ENCODE results near the gene BRK1. TPM values are rescaled to one million over a fixed set of nuclear protein-coding genes. Genes with fewer than 3 reads are reported as not detected.
"Not testable (repeated sequence)": the region's sequence is repeated elsewhere in the genome, so short reads cannot be mapped to it uniquely, and the experiment has no call there.

Gene BRK1
- total and polyA plus RNA-seq, 2 donors = 82.3 to 252 TPM

DNA sequence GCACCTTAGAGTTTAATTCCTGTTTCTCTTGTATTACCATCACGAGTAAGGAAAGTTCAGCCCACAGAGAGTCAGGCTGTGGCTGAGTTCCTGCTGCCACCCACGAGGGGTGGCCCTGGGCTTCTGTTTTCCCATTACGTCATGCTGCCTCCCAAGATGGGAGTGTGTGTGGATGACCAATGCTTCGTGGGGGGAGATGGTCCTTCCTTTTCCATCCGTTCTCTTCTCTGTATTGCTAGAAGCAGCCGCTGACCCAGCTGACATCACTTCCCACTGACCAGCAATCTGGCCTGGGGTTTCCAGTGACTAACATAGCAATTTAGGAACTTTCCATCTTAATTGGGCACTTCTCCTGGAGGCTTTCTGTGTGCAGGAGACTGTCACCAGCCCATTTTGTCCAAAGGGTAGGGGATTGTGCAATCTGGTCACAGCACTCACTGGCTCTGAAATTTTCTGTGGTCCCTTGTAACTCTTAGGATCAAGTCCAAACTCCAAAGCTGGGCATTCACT lies 58.5 kb downstream of the BRK1 start:
- Histone ChIP-seq H3K4me1 (ENCODE audit: insufficient read depth) (no peaks in the 10 kb centered on the region), H3K36me3 (ENCODE audit: insufficient read depth) (no peaks in the 10 kb centered on the region), H3K4me3 (ENCODE audit: low read depth, low read length) (no peak overlapping the region), H3K27ac (ENCODE audit: low read depth) (no peak overlapping the region)
- WGBS = 44% methylated on average over 6 of the region's 6 CpGs
- DNase-seq (ENCODE audit: extremely low spot score) = no peak

DNA sequence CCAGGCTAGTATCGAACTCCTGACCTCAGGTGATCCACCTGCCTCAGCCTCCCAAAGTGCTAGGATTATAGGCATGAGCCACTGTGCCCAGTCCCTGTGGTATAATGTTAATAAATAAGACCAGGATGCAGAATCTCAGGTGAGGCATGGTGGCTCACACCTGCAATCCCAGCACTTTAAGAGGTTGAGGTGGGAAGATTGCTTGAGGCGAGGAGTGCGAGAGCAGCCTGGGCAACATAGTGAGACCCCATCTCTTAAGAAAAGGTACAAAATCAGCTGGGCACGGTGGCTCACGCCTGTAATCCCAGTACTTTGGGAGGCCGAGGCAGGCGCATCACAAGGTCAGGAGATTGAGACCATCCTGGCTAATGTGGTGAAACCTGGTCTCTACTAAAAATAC lies 59.9 kb downstream of the BRK1 start:
- DNase-seq (ENCODE audit: extremely low spot score); H3K27ac ChIP-seq (ENCODE audit: low read depth); H3K36me3 ChIP-seq (ENCODE audit: insufficient read depth); H3K4me1 ChIP-seq (ENCODE audit: insufficient read depth); H3K4me3 ChIP-seq (ENCODE audit: low read depth, low read length): not testable (repeated sequence)
- 97% methylated on average over 7 of the region's 7 CpGs for WGBS

DNA sequence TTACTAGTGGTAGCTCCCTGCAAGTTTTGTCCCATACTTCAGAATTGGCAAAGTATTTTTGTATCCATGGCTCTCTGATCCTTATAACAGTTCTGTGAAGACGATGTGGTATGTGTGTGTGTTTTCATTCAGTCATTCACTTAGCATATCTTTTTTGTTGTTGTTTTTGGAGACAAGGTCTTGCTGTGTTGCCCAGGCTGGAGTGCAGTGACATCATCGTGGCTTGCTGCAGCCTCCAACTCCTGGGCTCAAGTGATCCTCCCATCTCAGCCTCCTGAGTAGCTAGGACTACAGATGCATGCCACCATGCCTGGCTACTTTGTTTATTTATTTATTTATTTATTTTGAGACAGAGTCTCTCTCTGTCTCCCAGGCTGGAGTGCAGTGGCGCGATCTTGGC lies 60.7 kb downstream of the BRK1 start:
- WGBS = 87% methylated on average over 4 of the region's 4 CpGs
- not testable (repeated sequence) for H3K36me3 ChIP-seq (ENCODE audit: insufficient read depth); DNase-seq (ENCODE audit: extremely low spot score); H3K27ac ChIP-seq (ENCODE audit: low read depth); H3K4me3 ChIP-seq (ENCODE audit: low read depth, low read length); H3K4me1 ChIP-seq (ENCODE audit: insufficient read depth)

Other genes starting within 250 kb of the BRK1 start
- gene CIDEC, start 235.4 kb upstream of the BRK1 start, total RNA-seq = not detected
- gene CIDEC, start 235.4 kb upstream of the BRK1 start, polyA plus RNA-seq = 49.2 TPM
- 12.2 TPM for gene JAGN1, start 225.1 kb upstream of the BRK1 start, total RNA-seq
- gene JAGN1, start 225.1 kb upstream of the BRK1 start, polyA plus RNA-seq = 44.3 TPM
- 1.2 TPM for gene IL17RE, start 212.8 kb upstream of the BRK1 start, total RNA-seq
- 4.3 TPM for gene IL17RE, start 212.8 kb upstream of the BRK1 start, polyA plus RNA-seq
- gene IL17RC, start 198.6 kb upstream of the BRK1 start, total RNA-seq = 24.7 TPM
- 72.5 TPM for gene IL17RC, start 198.6 kb upstream of the BRK1 start, polyA plus RNA-seq
- gene CRELD1, start 181.8 kb upstream of the BRK1 start, total RNA-seq = 22.9 TPM
- 72.3 TPM for gene CRELD1, start 181.8 kb upstream of the BRK1 start, polyA plus RNA-seq
- gene PRRT3, start 163.3 kb upstream of the BRK1 start, total RNA-seq = 0.95 TPM
- gene PRRT3, start 163.3 kb upstream of the BRK1 start, polyA plus RNA-seq = 2.8 TPM
- 45.2 TPM for gene EMC3, start 128.8 kb upstream of the BRK1 start, total RNA-seq
- 117 TPM for gene EMC3, start 128.8 kb upstream of the BRK1 start, polyA plus RNA-seq
- gene FANCD2, start 89.2 kb upstream of the BRK1 start, total RNA-seq = 12.1 TPM
- 1.7 TPM for gene FANCD2, start 89.2 kb upstream of the BRK1 start, polyA plus RNA-seq
- not detected for gene FANCD2OS, start 7.4 kb upstream of the BRK1 start, total RNA-seq
- not detected for gene FANCD2OS, start 7.4 kb upstream of the BRK1 start, polyA plus RNA-seq
- gene VHL, start 26.1 kb downstream of the BRK1 start, total RNA-seq = 50.0 TPM
- 21.7 TPM for gene VHL, start 26.1 kb downstream of the BRK1 start, polyA plus RNA-seq
- 2.9 TPM for gene IRAK2, start 49.2 kb downstream of the BRK1 start, total RNA-seq
- gene IRAK2, start 49.2 kb downstream of the BRK1 start, polyA plus RNA-seq = 4.1 TPM
- 11.3 TPM for gene TATDN2, start 132.8 kb downstream of the BRK1 start, total RNA-seq
- gene TATDN2, start 132.8 kb downstream of the BRK1 start, polyA plus RNA-seq = 21.7 TPM
- not detected for gene GHRL, start 177.3 kb downstream of the BRK1 start, total RNA-seq
- 0.11 TPM for gene GHRL, start 177.3 kb downstream of the BRK1 start, polyA plus RNA-seq
- gene SEC13, start 205.4 kb downstream of the BRK1 start, total RNA-seq = 92.7 TPM
- gene SEC13, start 205.4 kb downstream of the BRK1 start, polyA plus RNA-seq = 89.7 TPM

Data from urinary bladder (tissue), 4 donors.